ENCODE measurements around the gene AHSG. TPM values are rescaled to one million over a fixed set of nuclear protein-coding genes. Genes with fewer than 3 reads are reported as not detected.

AHSG gene
- total and polyA plus RNA-seq, 10 of the 15 experiments (the other 5 are each of a cell fraction or from before 2014, with no cell fraction given): 0.06 to 0.90 (median 0.15) TPM; not detected in 7

- BruUV-seq (replicated peaks): no TSS peak
- in situ Hi-C loops (cut with MboI) (no loop called here), intact Hi-C loops (cut with micrococcal nuclease; ENCODE audit: unreplicated experiment) (no loop called here)
- POLR2A ChIA-PET: no interaction called here
- 27% methylated on average over 4 of the region's 4 CpGs for WGBS (ENCODE audit: insufficient coverage, insufficient replicate concordance, low lambda C conversion rate, missing lambda C conversion rate)
- RAD21 ChIA-PET (ENCODE audit: unreplicated experiment): no interaction called here
- Histone ChIP-seq H3K27me3 (replicated peaks in 1 of 2; ENCODE audit: control insufficient read depth in 2 of 2, insufficient read depth in 2 of 2, low read length in 1 of 2) (peaks cover 0 to 2% of the 10 kb centered on the region in 2 experiments; a peak in 2 of 4 replicates), H4K20me1 (ENCODE audit: control insufficient read depth, insufficient read depth) (no peaks in the 10 kb centered on the region), H3K36me3 (ENCODE audit: control insufficient read depth in 2 of 2, insufficient read depth in 2 of 2, low read length in 1 of 2) (no peaks in the 10 kb centered on the region), H3K4me1 (ENCODE audit: control insufficient read depth, insufficient read depth, low read length) (no peaks in the 10 kb centered on the region), H2AFZ (ENCODE audit: control insufficient read depth, low read depth, low read length) (no peak overlapping the region), H3K4me3 (no peak overlapping the region), H3K9ac (ENCODE audit: control insufficient read depth, insufficient read depth, low read length) (no peak overlapping the region), H3K9me3 (replicated peaks; ENCODE audit: control insufficient read depth, insufficient read depth, low read length) (no peaks in the 10 kb centered on the region), H3K79me2 (ENCODE audit: control insufficient read depth, insufficient read depth, low read length) (no peaks in the 10 kb centered on the region), H3K4me2 (ENCODE audit: control insufficient read depth, insufficient read depth) (no peak overlapping the region), H3K27ac (ENCODE audit: control insufficient read depth, insufficient read depth) (no peak overlapping the region)
- ATAC-seq (no peak), FAIRE-seq (no peak), DNase-seq (ENCODE audit: low read depth, low spot score) (no peak)
- SMC1A ChIA-PET (ENCODE audit: uncharacterized antibody, unreplicated experiment): no interaction called here
- CTCF ChIA-PET: interaction anchor here (1.3 kb wide), 1 partner anchor 50 kb away, joined by 5 read pairs; no protein-coding TSS in a partner anchor
- TF ChIP-seq E4F1 (IDR thresholded peaks at IDR 0.05; ENCODE audit: borderline replicate concordance, partially characterized antibody) (no peak), SIN3A (IDR thresholded peaks at IDR 0.05; ENCODE audit: low read depth, low read length) (no peak), GABPA (IDR thresholded peaks at IDR 0.05; ENCODE audit: low read depth) (no peak), ZNF687 (IDR thresholded peaks at IDR 0.05) (no peak), FOXM1 (IDR thresholded peaks at IDR 0.05; ENCODE audit: low read depth, low read length) (no peak), SREBF1 (IDR thresholded peaks at IDR 0.05; ENCODE audit: low read length) (no peak), NR2C2 (IDR thresholded peaks at IDR 0.05; ENCODE audit: borderline replicate concordance, control insufficient read depth, insufficient read length, low read depth) (no peak), CBX3 (IDR thresholded peaks at IDR 0.05; ENCODE audit: borderline replicate concordance, low read depth) (no peak), ZNF207 (IDR thresholded peaks at IDR 0.05; ENCODE audit: borderline replicate concordance) (no peak), ATF7 (IDR thresholded peaks at IDR 0.05; ENCODE audit: low read depth) (no peak), POLR2AphosphoS2 (IDR thresholded peaks at IDR 0.05; ENCODE audit: low read depth, low read length) (no peak), CTCF (IDR thresholded peaks at IDR 0.05 in 2 of 3, conservative IDR thresholded peaks at IDR 0.05 in 1 of 3; ENCODE audit: control insufficient read depth in 2 of 3, extremely low read depth in 1 of 3, insufficient read depth in 1 of 3, low read depth in 3 of 3, low read length in 3 of 3) (no peak), BHLHE40 (IDR thresholded peaks at IDR 0.05; ENCODE audit: borderline replicate concordance in 1 of 2, low read depth in 2 of 2, low read length in 1 of 2) (no peak), EED (IDR thresholded peaks at IDR 0.05; ENCODE audit: low read depth) (no peak)
Observed at GRCh38 chr3:186664506-186664905, 51.6 kb downstream of the AHSG start.
